Epithelial cell of esophagus (primary cell): ENCODE measurements around the gene TNNI3K.

ENCODE experiments used
- DNase-seq: peaks from one replicate; pipeline ENCODE4 v3.0.0; 2010; ENCODE audit warnings: low read depth
- H3K4me3 ChIP-seq: 2 replicates; pipeline ENCODE4 v1.5.1; 2011; ENCODE audit warnings: mild to moderate bottlenecking, low read length, control low read depth
- CTCF ChIP-seq: IDR thresholded peaks from 2 replicates; pipeline ENCODE4 v1.5.1; 2011; ENCODE audit warnings: low read depth, mild to moderate bottlenecking, low read length, control low read depth, inconsistent platforms; ENCODE audit not compliant: insufficient read depth; ENCODE audit errors: missing control alignments

TNNI3K gene

DNA sequence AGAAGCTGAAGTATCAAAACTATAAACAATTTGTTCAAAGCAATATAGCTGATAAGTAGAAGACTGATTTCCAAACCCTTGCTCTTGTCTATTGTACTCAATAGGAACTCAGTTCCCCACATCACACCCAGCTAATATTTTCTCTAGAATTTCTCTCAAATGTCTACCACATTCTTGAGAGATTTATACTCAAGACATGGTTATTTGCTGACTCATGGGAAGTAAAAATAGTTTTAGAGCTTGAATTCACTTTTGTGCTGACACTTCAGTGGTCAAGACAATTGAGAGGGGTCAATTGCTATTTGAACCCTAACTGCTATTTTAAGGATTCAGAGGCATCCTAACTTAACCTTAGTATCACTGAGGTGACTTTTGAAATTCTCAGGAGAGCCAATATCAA lies 99.0 kb downstream of the TNNI3K start:
- no peak for DNase-seq
- no peak for TF ChIP-seq CTCF
- no peak overlapping the region for H3K4me3 ChIP-seq

DNA sequence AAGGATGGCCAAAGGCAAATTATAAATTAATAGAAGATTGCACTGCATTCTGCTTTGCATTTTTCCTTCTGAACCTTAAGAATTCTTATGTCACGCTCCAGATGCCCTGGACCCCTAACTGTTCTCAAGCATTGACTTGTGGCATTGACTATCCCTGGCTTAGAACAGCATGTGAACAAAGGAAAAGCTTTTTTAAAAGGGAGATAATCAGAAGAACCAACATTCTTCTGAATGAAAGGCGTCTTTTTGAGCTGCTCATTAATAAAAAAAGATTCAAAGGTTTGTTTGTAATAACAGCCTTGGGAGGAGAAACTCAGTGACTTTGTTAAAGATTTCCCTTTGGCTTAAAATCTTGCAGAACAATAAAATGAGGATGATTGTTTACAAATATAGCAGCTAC lies 105.5 kb downstream of the TNNI3K start:
- no peak overlapping the region for H3K4me3 ChIP-seq
- no peak for DNase-seq
- no peak for TF ChIP-seq CTCF

DNA sequence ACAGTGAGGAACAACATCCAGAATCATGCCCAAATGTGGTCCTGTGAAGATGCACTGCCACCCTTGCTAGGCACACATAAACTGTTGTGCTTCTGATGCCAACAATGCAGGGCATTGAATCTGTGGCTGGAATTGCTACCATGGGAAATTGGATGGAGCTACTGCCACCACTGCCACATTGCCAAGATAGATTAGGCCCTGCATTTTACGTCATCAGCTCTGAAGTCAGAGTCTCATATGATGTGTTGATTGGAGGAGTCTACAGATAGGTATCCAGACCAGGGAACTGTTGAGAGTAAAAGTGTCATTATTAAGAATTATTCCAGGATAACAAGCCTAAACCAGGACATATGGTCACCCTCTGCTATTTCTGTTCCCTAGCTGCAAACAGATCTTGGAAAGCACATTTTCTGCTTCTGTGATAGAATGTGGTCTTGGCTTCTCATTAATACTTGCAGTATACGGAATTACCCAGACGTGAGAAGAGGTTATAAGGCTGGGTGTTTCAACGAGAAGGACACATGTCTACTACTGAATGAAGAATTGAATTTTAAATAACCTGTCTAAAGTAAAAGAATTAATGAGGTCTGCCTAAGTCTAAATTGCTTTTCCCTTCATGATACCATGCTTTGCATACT lies 106.6 kb downstream of the TNNI3K start:
- DNase-seq: no peak
- TF ChIP-seq CTCF: no peak

GRCh38 chr1:74343216-74343615 lies 108.0 kb downstream of the TNNI3K start:
- no peak for DNase-seq
- no peak overlapping the region for H3K4me3 ChIP-seq

More for the DNA sequence above, 106.6 kb downstream of the TNNI3K start:
- no peak overlapping the region for H3K4me3 ChIP-seq

DNA sequence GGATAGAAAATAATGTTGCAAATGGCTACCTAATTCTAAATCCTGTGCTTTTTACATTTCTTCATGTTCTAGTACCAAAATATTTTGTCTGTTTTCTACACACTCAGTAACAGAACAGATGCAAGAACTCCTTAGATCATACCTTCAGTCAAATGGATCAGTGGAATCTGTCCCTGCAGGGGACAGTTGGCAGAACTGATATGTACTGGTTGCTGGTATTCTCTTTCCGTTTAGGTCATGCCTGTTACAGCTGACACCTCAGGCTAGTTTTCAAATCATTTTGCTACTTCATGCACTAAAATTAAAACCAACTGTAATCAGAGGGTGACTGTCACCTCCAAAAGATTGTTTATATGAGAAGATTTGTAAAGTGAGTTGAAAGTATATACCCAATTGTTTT lies 109.2 kb downstream of the TNNI3K start:
- no peak for TF ChIP-seq CTCF
- no peak overlapping the region for H3K4me3 ChIP-seq
- no peak for DNase-seq

More at GRCh38 chr1:74343216-74343615, 108.0 kb downstream of the TNNI3K start:
- TF ChIP-seq CTCF: no peak

DNA sequence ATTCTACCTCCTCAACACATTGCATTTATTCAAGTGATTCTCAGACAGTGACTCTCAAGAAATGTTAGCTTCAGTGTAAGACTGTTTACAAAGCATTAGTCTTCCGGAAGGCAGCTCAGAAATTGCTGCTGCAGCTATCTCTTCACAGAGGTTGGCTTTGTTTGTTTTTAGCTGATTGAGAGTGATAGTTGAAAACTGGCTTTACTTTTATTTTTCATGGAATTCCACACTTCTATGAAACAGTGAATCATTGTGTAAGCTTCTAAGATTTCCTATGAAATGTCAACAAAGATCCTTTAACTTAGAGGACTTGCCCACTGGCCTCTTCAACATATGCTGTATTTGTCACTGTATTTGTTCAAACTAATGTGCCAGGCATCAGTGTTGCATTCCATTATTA lies 121.3 kb downstream of the TNNI3K start:
- no peak for DNase-seq
- TF ChIP-seq CTCF: no peak
- no peak overlapping the region for H3K4me3 ChIP-seq

GRCh38 chr1:74357150-74357549 lies 122.0 kb downstream of the TNNI3K start:
- no peak for DNase-seq
- TF ChIP-seq CTCF: no peak

More at GRCh38 chr1:74357150-74357549, 122.0 kb downstream of the TNNI3K start:
- no peak overlapping the region for H3K4me3 ChIP-seq
